Measurements from ENCODE around the gene CHD9NB.

CHD9NB gene

DNA sequence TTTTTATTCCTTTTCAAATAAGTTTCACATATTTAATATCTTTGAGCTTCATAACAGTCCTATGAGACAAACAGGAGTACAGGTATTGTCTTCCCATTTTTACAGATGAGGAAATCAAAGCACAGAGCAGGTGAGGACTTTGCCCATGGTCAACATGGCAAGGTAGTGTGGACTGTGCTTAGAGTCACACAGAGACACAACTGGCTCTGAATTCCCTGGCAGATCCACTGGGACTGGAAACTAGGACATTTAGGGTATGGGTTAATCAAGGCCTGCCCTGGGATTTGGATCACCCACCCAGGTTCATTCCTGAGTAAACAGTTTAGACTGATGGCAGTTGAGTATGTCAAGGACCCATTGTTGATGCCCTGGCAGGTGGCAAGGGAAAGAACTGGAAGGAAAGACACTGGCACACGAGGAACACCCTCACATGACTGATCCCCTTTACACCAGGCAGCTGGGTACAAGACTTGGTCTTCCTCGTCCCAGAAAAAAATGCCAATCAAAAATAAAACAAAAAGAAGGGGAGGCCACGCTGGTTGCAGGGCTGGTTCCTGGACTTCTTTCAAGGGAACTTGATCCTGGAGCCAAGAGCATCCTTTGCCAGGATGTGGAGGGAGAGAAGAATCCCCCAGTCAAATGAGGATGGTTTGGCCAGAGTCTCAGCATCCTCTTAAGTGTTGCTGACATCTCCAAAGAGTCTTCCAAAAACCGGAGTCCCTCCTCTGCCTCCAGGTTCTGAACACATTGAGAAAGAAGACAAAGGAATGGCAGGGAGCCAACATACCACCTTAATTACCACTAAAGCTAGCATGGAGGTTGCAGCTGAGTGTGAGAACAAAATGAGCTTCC lies 37.0 kb upstream of the CHD9NB start:
- TF ChIP-seq, protein P1, sequence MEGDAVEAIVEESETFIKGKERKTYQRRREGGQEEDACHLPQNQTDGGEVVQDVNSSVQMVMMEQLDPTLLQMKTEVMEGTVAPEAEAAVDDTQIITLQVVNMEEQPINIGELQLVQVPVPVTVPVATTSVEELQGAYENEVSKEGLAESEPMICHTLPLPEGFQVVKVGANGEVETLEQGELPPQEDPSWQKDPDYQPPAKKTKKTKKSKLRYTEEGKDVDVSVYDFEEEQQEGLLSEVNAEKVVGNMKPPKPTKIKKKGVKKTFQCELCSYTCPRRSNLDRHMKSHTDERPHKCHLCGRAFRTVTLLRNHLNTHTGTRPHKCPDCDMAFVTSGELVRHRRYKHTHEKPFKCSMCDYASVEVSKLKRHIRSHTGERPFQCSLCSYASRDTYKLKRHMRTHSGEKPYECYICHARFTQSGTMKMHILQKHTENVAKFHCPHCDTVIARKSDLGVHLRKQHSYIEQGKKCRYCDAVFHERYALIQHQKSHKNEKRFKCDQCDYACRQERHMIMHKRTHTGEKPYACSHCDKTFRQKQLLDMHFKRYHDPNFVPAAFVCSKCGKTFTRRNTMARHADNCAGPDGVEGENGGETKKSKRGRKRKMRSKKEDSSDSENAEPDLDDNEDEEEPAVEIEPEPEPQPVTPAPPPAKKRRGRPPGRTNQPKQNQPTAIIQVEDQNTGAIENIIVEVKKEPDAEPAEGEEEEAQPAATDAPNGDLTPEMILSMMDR (IDR thresholded peaks at IDR 0.05; ENCODE audit: low read depth, low read length): no peak
- no peak overlapping the region for H3K4me3 ChIP-seq (replicated peaks in 1 of 2; ENCODE audit: low read depth in 2 of 2, low read length in 2 of 2)

DNA sequence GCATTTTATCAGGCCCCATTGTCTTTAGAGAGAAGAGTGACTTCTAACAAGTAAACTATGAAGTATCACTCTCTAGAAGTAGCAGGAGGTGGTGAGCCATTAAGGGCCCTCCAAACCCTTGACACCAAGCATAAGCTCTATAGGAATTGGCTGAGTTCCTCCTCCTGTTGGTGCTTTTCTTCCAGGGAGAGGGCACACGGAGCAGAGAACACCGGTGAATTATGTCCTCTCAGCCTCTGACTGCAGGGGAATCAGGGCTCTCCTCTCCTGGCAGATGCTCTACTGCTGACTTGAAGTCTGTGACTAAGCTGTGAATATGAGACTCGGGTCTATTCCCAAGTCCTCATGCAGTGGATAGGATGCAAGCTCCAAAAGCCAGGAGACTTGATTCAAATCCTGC lies 34.4 kb upstream of the CHD9NB start:
- DNase-seq (ENCODE audit: low read depth in 2 of 2): peak; percentile 39 to 61
- no peak overlapping the region for H3K4me3 ChIP-seq (replicated peaks in 1 of 2; ENCODE audit: low read depth in 2 of 2, low read length in 2 of 2)

More for the DNA sequence above, 37.0 kb upstream of the CHD9NB start:
- DNase-seq (ENCODE audit: low read depth in 2 of 2): peak; percentile 57 to 77

DNA sequence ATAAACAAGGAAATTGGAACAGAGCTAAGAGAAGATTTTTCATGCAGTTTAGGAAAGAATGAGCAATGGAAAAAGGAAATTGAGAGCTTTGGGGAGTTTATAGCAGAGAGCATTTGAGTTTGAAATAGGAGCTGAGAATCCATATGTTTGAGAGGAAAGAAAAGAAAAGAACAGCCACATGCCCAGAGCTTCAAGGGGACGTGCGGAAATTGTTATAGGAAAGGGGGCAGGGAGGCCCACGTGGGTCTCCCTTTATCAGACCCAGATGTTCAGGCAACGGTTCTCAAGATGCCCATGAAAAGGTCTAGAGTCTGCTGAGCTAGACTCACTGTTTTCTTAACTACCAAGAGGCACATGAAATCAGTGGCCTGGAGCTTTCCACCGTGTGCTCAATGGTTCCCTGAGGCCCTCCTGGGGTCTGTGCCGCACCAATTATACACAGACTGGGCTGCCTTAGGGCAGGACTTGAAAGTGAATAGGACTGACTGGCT lies 33.3 kb upstream of the CHD9NB start:
- TF ChIP-seq, protein P1 (IDR thresholded peaks at IDR 0.05; ENCODE audit: low read depth, low read length): no peak
- no peak overlapping the region for H3K4me3 ChIP-seq (replicated peaks in 1 of 2; ENCODE audit: low read depth in 2 of 2, low read length in 2 of 2)
- peak in 1 of 2 donors; percentile 48 for DNase-seq (ENCODE audit: low read depth in 2 of 2)

More for the DNA sequence above, 34.4 kb upstream of the CHD9NB start:
- TF ChIP-seq, protein P1 (IDR thresholded peaks at IDR 0.05; ENCODE audit: low read depth, low read length): no peak

DNA sequence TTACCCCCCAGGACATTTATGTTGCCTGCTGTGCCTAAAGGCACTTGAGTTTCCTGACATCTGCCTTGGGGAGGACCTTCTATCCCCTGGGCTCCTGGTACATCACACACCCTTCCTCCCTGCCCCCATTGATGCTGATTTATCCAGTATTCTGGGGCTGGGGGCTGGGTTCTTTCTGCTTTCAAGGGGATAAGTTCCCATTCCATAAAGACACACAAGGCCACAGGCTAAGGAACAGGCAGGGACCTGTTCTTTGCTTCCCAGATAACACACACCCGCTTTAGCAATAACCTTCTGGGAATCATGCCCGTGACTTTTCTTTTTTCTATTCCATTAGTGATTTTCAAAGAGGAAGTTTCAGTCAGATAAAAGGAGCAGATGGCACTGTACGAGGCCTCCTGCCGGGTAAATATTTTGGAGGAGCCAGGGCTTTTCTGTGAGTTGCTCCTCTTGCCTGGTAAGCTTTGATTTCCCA lies 32.7 kb upstream of the CHD9NB start:
- peak in 1 of 2 donors; percentile 77 for DNase-seq (ENCODE audit: low read depth in 2 of 2)
- H3K4me3 ChIP-seq (replicated peaks in 1 of 2; ENCODE audit: low read depth in 2 of 2, low read length in 2 of 2): no peak overlapping the region
- TF ChIP-seq, protein P1 (IDR thresholded peaks at IDR 0.05; ENCODE audit: low read depth, low read length): no peak

DNA sequence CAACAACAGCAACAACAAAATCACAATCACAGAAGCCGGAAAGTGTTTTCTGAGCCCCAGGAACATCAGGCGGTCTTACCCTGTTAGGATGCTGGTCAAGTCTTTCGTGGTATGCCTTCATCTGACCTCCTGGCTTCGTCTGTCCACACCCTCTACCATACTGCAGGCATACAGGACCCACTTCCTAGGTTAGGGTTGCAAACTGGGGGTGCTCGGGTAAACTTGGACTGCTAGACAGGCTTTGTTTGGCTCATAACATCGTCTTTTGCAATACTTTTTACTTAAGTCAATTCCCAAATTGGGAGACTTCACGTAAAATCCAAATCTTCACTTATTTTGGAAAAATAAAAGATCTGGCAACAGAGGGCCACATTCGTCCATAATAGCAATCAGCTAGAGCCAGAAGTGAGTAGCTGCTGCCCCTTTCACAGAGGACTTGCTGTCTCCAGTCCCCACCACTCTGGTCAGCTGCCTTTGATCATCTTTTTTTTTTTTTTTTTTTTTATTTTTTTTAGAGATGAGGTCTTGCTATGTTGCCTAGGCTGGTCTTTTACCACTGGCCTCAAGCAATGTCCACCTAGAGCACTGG lies 32.1 kb upstream of the CHD9NB start:
- H3K4me3 ChIP-seq (replicated peaks in 1 of 2; ENCODE audit: low read depth in 2 of 2, low read length in 2 of 2): no peak overlapping the region
- TF ChIP-seq, protein P1 (IDR thresholded peaks at IDR 0.05; ENCODE audit: low read depth, low read length): no peak
- DNase-seq (ENCODE audit: low read depth in 2 of 2): peak in 1 of 2 donors; percentile 35

DNA sequence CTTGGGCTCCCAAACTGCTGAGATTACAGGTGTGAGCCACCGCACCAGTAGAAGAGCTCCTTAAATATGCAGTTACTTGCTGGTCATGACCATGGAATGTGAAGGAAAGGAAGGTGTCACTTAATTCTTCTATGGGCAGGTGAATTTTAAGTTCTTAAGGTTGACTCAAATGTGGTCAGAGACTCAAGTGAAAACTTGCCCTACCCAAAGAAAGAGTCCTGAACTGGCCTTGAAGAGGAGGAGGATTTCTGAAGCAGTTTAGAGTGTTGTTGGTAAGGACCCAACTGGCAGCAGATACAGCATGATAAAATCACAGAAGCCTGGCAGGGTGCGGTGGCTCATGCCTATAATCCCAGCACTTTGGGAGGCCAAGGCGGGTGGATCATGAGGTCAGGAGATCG lies 31.4 kb upstream of the CHD9NB start:
- TF ChIP-seq, protein P1 (IDR thresholded peaks at IDR 0.05; ENCODE audit: low read depth, low read length): no peak
- no peak for DNase-seq (ENCODE audit: low read depth in 2 of 2)
- H3K4me3 ChIP-seq (replicated peaks in 1 of 2; ENCODE audit: low read depth in 2 of 2, low read length in 2 of 2): no peak overlapping the region
